NB4 (cell line): ENCODE data around the gene GALNT2.

Experiments
- DNase-seq: peaks from one replicate; pipeline ENCODE4 v3.0.0; 2010; ENCODE audit warnings: low read depth
- H3K4me3 ChIP-seq: one replicate; pipeline ENCODE4 v1.5.1; 2011; ENCODE audit warnings: mild to moderate bottlenecking, low read depth, low read length, moderate library complexity
- CTCF ChIP-seq: IDR thresholded peaks from one replicate; pipeline ENCODE4 v1.5.1; 2012; ENCODE audit warnings: low read depth, low read length
- MAX ChIP-seq: IDR thresholded peaks from 2 replicates; pipeline ENCODE4 v1.6.1; 2011; ENCODE audit warnings: low read depth, low read length
- MYC ChIP-seq: IDR thresholded peaks from 2 replicates; pipeline ENCODE4 v1.6.1; 2011; ENCODE audit warnings: low read depth, low read length
- POLR2A ChIP-seq: IDR thresholded peaks from 2 replicates; pipeline ENCODE4 v1.6.1; 2011; ENCODE audit warnings: mild to moderate bottlenecking; ENCODE audit not compliant: insufficient read length; ENCODE audit errors: extremely low read depth

Gene GALNT2

DNA sequence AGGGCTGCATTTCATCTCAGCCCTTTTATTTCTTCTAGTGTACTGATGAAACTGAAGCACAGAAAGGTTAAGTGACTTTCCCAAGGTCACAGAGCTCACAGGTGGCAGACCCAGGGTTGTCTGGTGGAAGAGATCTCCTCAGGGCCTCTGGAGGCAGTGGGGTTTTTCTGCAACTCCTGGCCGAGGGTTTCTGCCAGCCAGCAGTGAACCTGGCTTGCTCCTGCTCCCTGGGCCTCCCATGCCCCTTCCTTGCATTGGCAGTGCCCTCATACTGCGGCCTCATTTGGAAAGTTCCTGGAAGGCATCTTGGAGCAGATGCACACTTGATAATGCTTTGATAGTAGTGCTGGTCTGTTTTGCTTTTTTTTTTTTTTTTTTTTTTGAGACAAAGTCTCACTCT, 7.7 kb downstream of the GALNT2 start:
- no peak for TF ChIP-seq CTCF
- no peak for TF ChIP-seq POLR2A
- no peak for TF ChIP-seq MYC
- TF ChIP-seq MAX: no peak
- no peak for DNase-seq
- H3K4me3 ChIP-seq: no peak overlapping the region

DNA sequence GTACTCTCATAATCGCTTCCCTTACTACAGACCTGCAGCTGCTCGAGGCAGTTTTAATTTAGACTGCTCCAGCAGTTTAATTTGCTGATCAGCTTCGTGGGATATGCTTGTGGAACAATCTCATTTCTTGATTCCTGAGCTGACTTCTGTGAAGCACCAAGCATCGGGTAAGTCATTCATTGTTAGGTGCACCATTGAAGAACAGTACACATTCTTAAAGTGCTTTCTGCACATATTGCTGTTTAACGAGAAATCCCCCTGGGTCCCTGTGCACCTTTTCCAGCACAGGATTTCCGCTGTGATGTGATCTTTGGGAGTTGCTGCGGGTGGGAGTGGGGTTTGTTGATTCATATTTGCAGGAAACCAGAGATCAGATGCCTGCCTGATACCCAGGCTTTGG, 9.1 kb downstream of the GALNT2 start:
- no peak overlapping the region for H3K4me3 ChIP-seq
- TF ChIP-seq CTCF (no peak), POLR2A (no peak), MAX (no peak), MYC (no peak)
- DNase-seq: no peak

DNA sequence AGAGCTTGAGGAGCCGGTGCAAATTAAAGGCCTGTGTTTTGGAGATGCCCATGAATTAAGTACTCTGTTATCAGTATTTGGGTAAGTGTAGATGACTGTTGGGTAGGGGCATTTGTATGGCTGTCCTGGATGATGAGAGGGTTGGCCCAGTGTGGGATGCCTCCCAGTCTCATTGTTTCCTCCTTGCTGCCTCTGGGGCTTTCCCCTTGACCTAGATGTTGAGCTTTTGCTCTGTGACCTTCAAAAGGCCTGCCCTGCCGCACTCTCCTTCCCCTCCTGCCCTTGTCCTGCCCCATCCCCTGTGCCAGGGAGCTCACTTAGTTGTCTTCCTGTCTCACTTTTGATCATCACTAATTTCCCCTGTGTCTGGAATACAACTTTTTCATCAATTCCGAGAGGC, 10.0 kb downstream of the GALNT2 start:
- no peak for TF ChIP-seq CTCF
- H3K4me3 ChIP-seq: no peak overlapping the region
- no peak for DNase-seq

DNA sequence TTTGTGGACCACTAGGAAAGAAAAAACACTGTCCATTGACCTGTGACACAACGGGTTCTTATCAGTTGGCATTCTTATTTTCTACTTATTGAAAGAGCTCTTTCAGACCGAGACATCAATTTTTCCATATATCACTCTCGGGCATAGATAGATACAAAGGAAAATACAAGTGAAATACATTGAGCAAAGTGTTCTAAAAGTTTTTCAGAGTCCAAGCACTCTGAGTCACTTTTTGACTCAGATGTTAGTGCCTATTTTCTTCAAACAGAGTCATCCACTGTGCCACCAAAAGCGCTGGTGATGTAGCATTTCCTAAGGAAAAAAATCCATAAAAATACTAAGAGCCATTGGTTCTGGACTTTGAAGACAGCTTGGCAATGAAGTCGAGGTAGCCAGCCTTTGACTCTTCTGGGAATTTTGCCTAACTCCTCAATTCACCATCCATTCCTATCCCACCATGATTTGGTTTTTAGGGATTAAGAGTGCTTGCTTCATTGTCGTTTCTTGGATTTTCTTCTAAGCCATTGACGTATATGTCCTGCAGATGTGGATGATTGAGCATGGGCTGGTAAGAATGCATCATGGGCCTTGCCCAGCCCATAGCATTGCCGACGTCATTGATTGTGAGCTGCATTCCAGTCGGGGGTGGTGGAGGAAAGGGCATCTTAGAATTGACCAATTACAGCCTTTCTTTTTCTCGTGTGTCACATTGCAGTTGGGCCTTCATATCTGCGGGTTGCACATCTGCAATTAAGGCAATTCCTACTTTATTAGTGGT, 10.6 kb downstream of the GALNT2 start:
- no peak overlapping the region for H3K4me3 ChIP-seq
- DNase-seq: no peak
- no peak for TF ChIP-seq MYC
- no peak for TF ChIP-seq CTCF
- TF ChIP-seq MAX: no peak
- TF ChIP-seq POLR2A: no peak

DNA sequence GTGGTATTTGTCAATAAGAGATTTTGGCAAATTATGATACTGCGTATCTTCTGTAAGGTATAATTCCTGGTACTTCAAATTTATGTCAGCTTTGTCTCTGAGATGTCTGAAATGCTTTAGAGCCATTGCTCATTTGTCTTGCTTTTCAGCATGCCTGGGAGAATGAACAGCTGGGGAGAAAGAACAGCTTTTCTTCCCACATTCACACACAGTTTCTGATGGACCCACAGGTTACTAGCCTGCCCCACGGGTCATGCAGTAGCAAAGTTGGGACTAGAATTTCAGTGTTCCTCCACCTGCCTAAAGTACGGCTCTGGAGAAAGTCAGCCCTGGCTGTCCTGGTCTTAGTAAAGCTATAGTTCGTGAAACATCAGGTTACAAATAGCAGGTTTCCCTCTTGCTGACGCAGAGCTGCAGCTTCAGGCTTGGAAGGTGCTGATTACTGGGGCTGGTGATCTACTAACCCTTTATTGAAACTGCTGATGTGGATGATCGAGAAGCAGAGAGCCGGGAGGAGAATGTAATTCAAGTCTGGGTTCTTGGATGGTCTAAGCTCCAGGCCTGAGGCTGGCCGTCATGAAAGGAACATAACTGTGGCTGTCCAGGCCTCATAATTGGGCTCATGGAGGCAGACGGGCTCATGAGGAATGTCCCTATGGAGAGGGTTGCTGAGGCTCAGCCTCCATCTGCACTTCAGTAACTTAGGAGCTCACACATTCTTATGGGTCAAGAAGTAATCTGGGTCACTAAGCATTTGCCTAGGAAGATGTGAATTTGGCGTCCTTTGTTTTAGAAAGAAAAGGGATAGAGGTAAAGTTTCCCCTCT, 12.4 kb downstream of the GALNT2 start:
- no peak for DNase-seq
- TF ChIP-seq POLR2A: no peak
- TF ChIP-seq MYC: no peak
- no peak for TF ChIP-seq MAX
- TF ChIP-seq CTCF: no peak
- H3K4me3 ChIP-seq: no peak overlapping the region

GRCh38 chr1:230080822-230081221, 13.8 kb downstream of the GALNT2 start:
- H3K4me3 ChIP-seq: no peak overlapping the region
- TF ChIP-seq CTCF: no peak
- no peak for TF ChIP-seq POLR2A
- TF ChIP-seq MYC: no peak
- no peak for TF ChIP-seq MAX
- DNase-seq: no peak
